HEK293 (cell line): ENCODE data around the gene AZGP1.

ENCODE experiments used
- REST ChIP-seq: fragments of 450-650 bp; formaldehyde crosslinking; IDR thresholded peaks from 2 replicates; pipeline ENCODE4 v1.5.1; 2016; ENCODE audit warnings: missing biosample characterization, missing genetic modification characterization
- ZBTB8A ChIP-seq: fragments of 450-650 bp; formaldehyde crosslinking; IDR thresholded peaks from 2 replicates; pipeline ENCODE4 v1.5.1; 2016; ENCODE audit warnings: missing biosample characterization, missing genetic modification characterization
- ZNF274 ChIP-seq, 2 experiments: fragments of 200-500 bp in 1 of 2; fragments of 450-650 bp in 1 of 2; sonication (Bioruptor generic) in 1 of 2; formaldehyde crosslinking in 1 of 2; IDR thresholded peaks; 2 replicates each; pipeline versions ENCODE4 v1.5.1 to v1.6.1; 2014 to 2016; ENCODE audit warnings: borderline replicate concordance in 1 of 2, inconsistent platforms in 1 of 2, low read length in 1 of 2, missing biosample characterization in 1 of 2, missing genetic modification characterization in 1 of 2
- ZNF341 ChIP-seq: fragments of 450-650 bp; formaldehyde crosslinking; IDR thresholded peaks from 2 replicates; pipeline ENCODE4; 2016; ENCODE audit warnings: low read depth, missing biosample characterization, missing genetic modification characterization
- ZNF398 ChIP-seq: fragments of 450-650 bp; formaldehyde crosslinking; IDR thresholded peaks from 2 replicates; pipeline ENCODE4 v1.5.1; 2017; ENCODE audit warnings: missing biosample characterization, missing genetic modification characterization

DNA sequence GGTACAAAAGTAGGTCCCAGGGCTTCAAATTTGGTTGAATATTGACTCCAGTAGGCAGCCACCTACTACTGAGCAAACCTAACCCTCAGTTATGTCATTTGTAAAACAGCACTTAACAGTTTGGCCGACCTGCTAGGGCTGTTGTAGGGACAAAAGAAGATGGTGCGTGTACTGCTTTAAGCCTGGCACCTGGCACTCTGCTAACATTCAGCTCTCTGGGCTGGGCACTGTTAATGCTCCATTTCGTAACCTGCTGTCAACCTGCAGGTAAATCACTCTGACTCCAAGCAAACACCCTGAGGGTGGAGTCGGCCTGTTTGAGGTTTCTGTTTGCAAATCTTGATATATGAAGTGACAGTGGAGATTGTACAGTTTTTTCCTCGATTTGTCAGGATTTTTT, 46.8 kb upstream of the AZGP1 start:
- TF ChIP-seq ZNF274 (IDR thresholded peaks at IDR 0.05; ENCODE audit: low read length) (no peak), ZNF274 (tag by site-specific recombination; IDR thresholded peaks at IDR 0.05; ENCODE audit: borderline replicate concordance) (no peak), ZNF398 (tag by site-specific recombination) (no peak), ZNF341 (tag by site-specific recombination) (no peak), REST (tag by site-specific recombination) (no peak), ZBTB8A (tag by site-specific recombination) (no peak)
